ENCODE measurements around the gene XKR8.

DNA sequence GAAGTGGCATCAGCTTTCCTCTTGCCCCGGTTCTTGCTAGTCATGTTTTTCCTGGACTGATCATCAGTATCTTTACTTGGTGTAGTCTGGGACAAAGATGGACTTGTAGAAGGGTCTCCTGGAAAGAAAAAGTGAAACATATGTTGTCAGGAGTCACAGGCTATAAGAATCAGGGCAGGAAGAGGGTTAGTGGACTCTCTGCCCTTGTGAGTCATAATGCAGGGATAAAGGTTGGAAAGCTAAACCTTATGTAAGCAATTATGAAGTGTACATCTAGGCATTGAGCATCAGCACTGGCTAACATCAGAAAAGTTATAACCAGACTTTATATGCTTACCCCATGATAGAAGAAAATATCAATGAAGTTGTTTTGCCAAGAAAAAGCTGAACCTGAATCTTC is 51.2 kb downstream of the XKR8 start:
- TF ChIP-seq, protein P1, sequence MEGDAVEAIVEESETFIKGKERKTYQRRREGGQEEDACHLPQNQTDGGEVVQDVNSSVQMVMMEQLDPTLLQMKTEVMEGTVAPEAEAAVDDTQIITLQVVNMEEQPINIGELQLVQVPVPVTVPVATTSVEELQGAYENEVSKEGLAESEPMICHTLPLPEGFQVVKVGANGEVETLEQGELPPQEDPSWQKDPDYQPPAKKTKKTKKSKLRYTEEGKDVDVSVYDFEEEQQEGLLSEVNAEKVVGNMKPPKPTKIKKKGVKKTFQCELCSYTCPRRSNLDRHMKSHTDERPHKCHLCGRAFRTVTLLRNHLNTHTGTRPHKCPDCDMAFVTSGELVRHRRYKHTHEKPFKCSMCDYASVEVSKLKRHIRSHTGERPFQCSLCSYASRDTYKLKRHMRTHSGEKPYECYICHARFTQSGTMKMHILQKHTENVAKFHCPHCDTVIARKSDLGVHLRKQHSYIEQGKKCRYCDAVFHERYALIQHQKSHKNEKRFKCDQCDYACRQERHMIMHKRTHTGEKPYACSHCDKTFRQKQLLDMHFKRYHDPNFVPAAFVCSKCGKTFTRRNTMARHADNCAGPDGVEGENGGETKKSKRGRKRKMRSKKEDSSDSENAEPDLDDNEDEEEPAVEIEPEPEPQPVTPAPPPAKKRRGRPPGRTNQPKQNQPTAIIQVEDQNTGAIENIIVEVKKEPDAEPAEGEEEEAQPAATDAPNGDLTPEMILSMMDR (IDR thresholded peaks at IDR 0.05), result no peak
- no peak for TF ChIP-seq EZH2 (IDR thresholded peaks at IDR 0.05; ENCODE audit: borderline replicate concordance, insufficient read depth, low read depth, low read length, poor library complexity, severe bottlenecking)

Data from B cell (primary cell).